ENCODE measurements around the gene CACNA1H.
A peak's percentile ranks its signal among the peaks of the same experiment; 100 is the strongest.

Gene CACNA1H

DNA sequence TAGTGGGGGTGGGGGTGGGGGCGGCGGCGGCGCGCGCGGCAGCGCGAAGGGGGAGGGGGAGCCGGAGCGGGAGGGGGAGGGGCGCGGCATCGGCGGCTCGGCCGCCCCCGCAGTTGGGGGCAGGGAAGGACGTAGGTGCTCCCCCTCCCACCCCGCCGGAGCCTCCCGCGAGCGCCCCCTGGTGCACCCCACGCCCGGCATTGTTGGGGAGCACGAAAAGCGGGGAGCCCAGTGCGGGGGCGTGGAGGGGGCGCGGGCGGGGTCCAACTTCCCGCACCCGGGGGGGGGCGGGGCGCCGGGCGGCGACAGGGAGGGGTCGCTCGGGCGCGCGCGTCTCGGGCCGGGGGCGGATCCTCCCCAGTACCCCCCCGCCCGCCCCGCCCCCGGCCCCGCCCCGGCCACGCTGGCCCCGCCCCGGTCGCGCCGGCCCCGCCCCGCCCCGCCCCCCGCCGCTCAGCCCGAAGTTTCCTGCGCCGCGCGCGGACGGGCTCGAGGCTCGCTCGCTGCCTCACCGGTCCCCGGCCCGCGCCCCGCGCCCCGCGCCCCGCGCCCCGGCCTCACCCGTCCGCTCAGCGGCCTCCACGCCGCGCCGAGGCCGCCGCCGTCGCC lies at the start of gene CACNA1H:
CACNA1H (plus strand) TSS at position 456 of the 609 bp plus-strand sequence. CDS start 632 bp downstream, outside the sequence.
- H3K36me3 Mint-ChIP-seq, result no peaks in the 10 kb centered on the region
- no peaks in the 10 kb centered on the region for H3K9me3 Mint-ChIP-seq
- H3K4me3 Mint-ChIP-seq, result peak within 1 kb of the TSS; percentile 30
- no peaks in the 10 kb centered on the region for H3K4me1 Mint-ChIP-seq
- H3K27ac Mint-ChIP-seq, result no peak within 1 kb of the TSS
- no peaks in the 10 kb centered on the region for H3K27me3 Mint-ChIP-seq

GRCh38 chr16:1103636-1103980 lies 49.3 kb upstream of the CACNA1H start:
- H3K27me3 Mint-ChIP-seq, result peaks cover 3% of the 10 kb centered on the region
- H3K4me1 Mint-ChIP-seq, result no peaks in the 10 kb centered on the region
- H3K36me3 Mint-ChIP-seq, result no peaks in the 10 kb centered on the region
- H3K9me3 Mint-ChIP-seq, result no peaks in the 10 kb centered on the region
- no peak overlapping the region for H3K27ac Mint-ChIP-seq
- no peak overlapping the region for H3K4me3 Mint-ChIP-seq

DNA sequence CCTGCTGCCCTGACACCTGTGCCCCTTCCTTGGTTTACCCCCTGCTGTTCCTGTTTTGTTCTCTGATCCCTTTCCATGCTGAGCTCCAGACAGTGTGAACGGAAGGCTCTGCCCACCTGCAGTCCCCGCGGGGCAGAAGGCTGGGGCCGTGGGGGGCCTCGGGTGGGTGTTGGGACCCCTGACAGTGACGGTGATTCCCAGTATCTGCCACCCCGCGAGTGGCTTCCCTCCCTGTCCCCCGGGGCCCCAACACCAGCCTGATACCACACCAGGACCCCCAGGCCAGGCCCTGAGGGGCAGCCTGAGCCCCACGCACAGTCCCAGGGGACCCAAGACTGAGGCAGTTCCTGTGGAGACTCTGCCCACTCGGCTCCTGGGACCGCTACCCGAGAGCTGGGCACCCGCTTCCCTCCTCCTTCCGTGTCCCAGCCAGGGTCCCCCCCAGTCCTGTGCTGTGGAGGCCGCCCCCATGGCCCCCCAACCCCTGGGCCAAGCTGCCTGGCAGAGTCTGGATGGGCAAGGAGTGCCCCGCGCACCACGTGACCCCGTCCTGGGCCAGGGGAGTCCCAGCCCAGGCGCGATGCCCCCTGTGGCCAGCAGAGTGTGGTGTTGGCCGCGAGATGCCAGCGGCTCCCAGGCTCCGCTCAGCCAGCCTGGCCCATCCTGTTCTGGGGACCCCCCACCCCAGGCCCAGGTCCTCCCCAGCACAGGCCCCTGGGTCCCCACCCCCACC lies 46.9 kb upstream of the CACNA1H start:
- H3K36me3 Mint-ChIP-seq, result no peaks in the 10 kb centered on the region
- no peaks in the 10 kb centered on the region for H3K9me3 Mint-ChIP-seq
- no peak overlapping the region for H3K4me3 Mint-ChIP-seq
- peaks cover 3% of the 10 kb centered on the region for H3K27me3 Mint-ChIP-seq
- H3K27ac Mint-ChIP-seq, result no peak overlapping the region
- H3K4me1 Mint-ChIP-seq, result no peaks in the 10 kb centered on the region

DNA sequence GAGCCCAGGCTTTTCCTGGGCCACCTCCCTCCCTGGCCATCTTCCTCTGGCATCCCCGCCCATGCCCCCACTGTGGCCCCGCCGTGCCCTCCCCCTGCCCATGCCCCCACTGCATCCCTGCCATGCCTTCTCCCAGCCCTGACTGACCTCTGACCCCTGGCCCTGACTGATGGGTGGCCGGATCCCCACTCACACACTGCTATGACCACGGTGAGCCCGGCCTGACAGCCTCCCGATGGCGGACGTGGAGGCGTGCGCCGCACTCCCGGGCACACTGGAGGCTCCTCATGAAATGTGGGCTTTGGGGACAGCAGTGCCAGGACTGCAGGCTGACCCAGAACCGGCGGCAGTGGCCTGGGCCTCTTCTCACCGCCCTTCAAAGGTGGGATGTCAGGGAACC lies 46.2 kb upstream of the CACNA1H start:
- no peak overlapping the region for H3K4me3 Mint-ChIP-seq
- H3K36me3 Mint-ChIP-seq, result no peaks in the 10 kb centered on the region
- H3K4me1 Mint-ChIP-seq, result no peaks in the 10 kb centered on the region
- H3K27ac Mint-ChIP-seq, result no peak overlapping the region
- peaks cover 3% of the 10 kb centered on the region for H3K27me3 Mint-ChIP-seq
- H3K9me3 Mint-ChIP-seq, result no peaks in the 10 kb centered on the region

GRCh38 chr16:1107141-1107540 lies 45.8 kb upstream of the CACNA1H start:
- Mint-ChIP-seq H3K36me3 (no peaks in the 10 kb centered on the region), H3K27me3 (peaks cover 3% of the 10 kb centered on the region), H3K27ac (no peak overlapping the region), H3K4me3 (no peak overlapping the region), H3K4me1 (no peaks in the 10 kb centered on the region), H3K9me3 (no peaks in the 10 kb centered on the region)

DNA sequence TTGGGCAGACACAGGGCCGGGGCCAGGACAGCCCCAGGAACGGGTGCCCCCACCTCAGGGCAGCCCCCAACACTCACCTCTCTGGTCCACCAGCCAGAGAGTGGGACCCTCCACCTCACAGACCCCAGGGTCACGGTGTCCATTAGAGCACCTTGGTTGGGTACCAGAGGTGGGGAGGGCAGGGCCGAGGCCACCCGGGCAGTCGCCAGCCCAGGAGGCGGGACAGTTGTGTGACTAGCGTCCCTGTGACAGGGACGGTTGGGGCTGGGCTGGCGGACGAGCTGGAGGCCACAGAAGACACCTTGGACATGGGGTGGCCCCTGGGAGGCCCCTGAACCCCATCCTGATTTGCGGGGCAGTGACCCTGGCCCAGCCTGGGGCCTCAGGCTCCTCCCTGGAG lies 45.2 kb upstream of the CACNA1H start:
- Mint-ChIP-seq H3K27me3 (peaks cover 3% of the 10 kb centered on the region), H3K9me3 (no peaks in the 10 kb centered on the region), H3K36me3 (no peaks in the 10 kb centered on the region), H3K4me1 (no peaks in the 10 kb centered on the region), H3K27ac (no peak overlapping the region), H3K4me3 (no peak overlapping the region)

DNA sequence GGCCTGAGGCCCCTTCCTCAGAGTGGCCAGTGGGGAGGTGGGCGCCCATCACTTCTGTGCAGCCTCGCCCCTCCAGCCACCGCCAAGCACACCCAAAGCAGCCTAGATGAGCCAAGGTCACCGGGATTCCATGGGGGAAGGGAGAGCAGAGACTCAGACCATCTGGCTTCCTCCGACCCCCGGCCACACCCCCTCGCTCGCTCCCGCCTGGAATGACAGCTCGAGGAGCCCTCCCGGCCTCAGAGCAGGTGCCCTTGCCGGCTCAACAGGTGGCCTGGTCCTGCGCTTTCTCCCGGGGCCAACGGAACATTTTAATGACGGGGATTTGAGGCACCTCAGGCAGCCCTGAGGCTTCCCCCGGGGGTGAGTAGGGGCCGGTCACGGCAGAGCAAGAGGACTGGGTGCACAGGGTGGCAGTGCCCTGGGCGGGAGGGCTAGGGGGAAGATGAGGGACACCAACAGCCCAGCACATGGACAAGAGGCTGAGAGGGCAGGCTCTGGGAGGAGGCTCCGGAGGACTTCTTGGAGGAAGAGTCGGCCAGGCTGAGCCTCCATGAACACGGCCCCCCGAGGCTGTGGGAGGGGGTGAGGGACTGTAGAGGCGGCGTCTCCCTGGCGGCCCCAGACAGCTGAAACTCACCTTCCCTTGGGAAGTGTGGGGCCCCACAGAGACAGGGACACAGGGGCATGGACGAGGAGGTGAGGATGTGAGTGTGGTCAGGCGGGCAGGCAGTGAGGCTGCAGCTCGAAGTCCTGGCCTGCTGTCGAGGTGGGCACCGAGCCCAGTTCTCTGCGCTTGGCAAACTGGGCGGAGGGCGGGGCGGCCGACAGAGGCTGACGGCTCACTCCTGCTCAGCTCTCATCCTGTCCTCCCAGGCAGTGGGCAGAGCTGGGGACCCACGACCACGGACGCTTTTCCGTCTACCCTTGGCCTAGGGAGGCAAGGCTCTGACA lies 44.3 kb upstream of the CACNA1H start:
- Mint-ChIP-seq H3K27ac (no peak overlapping the region), H3K27me3 (peaks cover 3% of the 10 kb centered on the region), H3K4me1 (no peaks in the 10 kb centered on the region), H3K36me3 (no peaks in the 10 kb centered on the region), H3K4me3 (no peak overlapping the region), H3K9me3 (no peaks in the 10 kb centered on the region)

DNA sequence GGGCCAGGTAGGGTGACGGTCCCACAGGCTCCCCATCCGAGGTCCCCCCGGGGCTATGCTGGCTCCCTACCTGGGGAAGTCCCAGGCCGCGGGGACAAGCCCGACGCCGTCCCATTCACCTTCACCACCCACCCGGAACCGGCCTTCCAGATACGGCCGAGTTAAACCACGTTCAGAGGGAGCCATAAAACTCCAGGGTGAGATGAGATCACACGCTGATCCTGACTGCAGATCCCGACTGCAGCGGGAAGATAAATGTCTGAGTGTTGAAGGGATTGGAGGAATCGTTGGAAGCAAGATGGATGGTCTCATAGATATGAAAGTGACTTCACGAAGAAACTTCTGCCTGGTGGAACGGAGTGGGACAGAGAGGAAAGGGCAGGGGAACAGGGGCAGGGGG lies 43.3 kb upstream of the CACNA1H start:
- Mint-ChIP-seq H3K27me3 (no peaks in the 10 kb centered on the region), H3K36me3 (no peaks in the 10 kb centered on the region), H3K27ac (no peak overlapping the region), H3K4me1 (no peaks in the 10 kb centered on the region), H3K9me3 (no peaks in the 10 kb centered on the region), H3K4me3 (no peak overlapping the region)

- Mint-ChIP-seq H3K4me3 (no peak overlapping the region), H3K27ac (no peak overlapping the region), H3K36me3 (no peaks in the 10 kb centered on the region), H3K4me1 (no peaks in the 10 kb centered on the region), H3K9me3 (no peaks in the 10 kb centered on the region), H3K27me3 (no peaks in the 10 kb centered on the region)
Observed at GRCh38 chr16:1112506-1113184, 40.3 kb upstream of the CACNA1H start.

GRCh38 chr16:1113489-1113888 lies 39.4 kb upstream of the CACNA1H start:
- no peaks in the 10 kb centered on the region for H3K9me3 Mint-ChIP-seq
- H3K36me3 Mint-ChIP-seq, result no peaks in the 10 kb centered on the region
- no peaks in the 10 kb centered on the region for H3K27me3 Mint-ChIP-seq
- no peak overlapping the region for H3K27ac Mint-ChIP-seq
- H3K4me3 Mint-ChIP-seq, result no peak overlapping the region
- no peaks in the 10 kb centered on the region for H3K4me1 Mint-ChIP-seq

GRCh38 chr16:1113889-1114526 lies 38.9 kb upstream of the CACNA1H start:
- no peaks in the 10 kb centered on the region for H3K4me1 Mint-ChIP-seq
- H3K27me3 Mint-ChIP-seq, result no peaks in the 10 kb centered on the region
- H3K9me3 Mint-ChIP-seq, result no peaks in the 10 kb centered on the region
- H3K36me3 Mint-ChIP-seq, result no peaks in the 10 kb centered on the region
- no peak overlapping the region for H3K27ac Mint-ChIP-seq
- H3K4me3 Mint-ChIP-seq, result no peak overlapping the region

- Mint-ChIP-seq H3K27ac (no peak overlapping the region), H3K36me3 (no peaks in the 10 kb centered on the region), H3K27me3 (no peaks in the 10 kb centered on the region), H3K4me1 (no peaks in the 10 kb centered on the region), H3K9me3 (no peaks in the 10 kb centered on the region), H3K4me3 (no peak overlapping the region)
Observed at GRCh38 chr16:1116693-1117077, 36.2 kb upstream of the CACNA1H start.

GRCh38 chr16:1117176-1117900 lies 35.6 kb upstream of the CACNA1H start:
- Mint-ChIP-seq H3K36me3 (no peaks in the 10 kb centered on the region), H3K4me1 (no peaks in the 10 kb centered on the region), H3K27ac (no peak overlapping the region), H3K4me3 (no peak overlapping the region), H3K27me3 (no peaks in the 10 kb centered on the region), H3K9me3 (no peaks in the 10 kb centered on the region)

- Mint-ChIP-seq H3K27ac (no peak overlapping the region), H3K9me3 (no peaks in the 10 kb centered on the region), H3K4me3 (no peak overlapping the region), H3K4me1 (no peaks in the 10 kb centered on the region), H3K27me3 (no peaks in the 10 kb centered on the region), H3K36me3 (no peaks in the 10 kb centered on the region)
Observed at GRCh38 chr16:1117926-1118325, 35.0 kb upstream of the CACNA1H start.

GRCh38 chr16:1119129-1119528 lies 33.8 kb upstream of the CACNA1H start:
- Mint-ChIP-seq H3K27ac (no peak overlapping the region), H3K27me3 (no peaks in the 10 kb centered on the region), H3K9me3 (no peaks in the 10 kb centered on the region), H3K4me3 (no peak overlapping the region), H3K36me3 (no peaks in the 10 kb centered on the region), H3K4me1 (no peaks in the 10 kb centered on the region)

All from activated naive CD4-positive, alpha-beta T cell treated with anti-CD3 and anti-CD28 coated beads, Interleukin-2, amount 50 U/mL, for 24 hours (primary cell).